Measurements from ENCODE around the gene ALDH1A3.

The ALDH1A3 gene

DNA sequence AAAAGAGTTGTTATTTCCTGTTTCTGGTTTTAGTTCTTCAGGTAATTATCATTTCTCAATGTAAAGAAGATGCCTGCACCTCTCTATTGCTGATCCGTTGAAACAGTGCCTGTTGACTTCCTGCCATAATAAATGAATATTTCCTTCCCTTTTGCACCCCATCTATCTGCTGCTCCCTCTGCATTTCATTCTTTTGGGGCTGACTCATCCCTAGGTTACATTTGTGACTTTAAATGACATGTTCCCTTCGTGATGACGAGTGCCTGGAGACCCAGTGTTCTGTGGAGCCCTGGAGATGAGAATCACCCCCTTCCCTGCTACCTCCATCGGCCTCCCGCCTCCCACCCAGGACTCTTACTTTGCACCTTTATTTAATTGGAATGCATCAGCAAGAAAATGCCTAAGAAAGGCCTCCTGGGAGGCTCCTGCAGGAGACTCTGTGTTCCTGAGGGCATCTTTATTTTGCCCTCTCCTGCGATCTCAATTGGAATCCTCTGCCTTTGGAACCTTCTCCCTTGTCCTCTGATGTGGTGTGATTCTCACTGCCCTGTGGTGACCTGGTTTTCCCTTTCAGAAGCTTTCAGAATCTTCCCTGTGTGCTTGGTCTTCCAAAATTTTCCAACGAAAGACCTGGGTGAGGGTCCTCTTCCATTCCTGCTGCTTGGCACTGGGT is 53.2 kb downstream of the ALDH1A3 start:
- peaks cover 3 to 4% of the 10 kb centered on the region in 2 donors for H3K4me1 ChIP-seq (ENCODE audit: control insufficient read depth in 2 of 2, insufficient read depth in 2 of 2, low read length in 2 of 2)
- H3K36me3 ChIP-seq (ENCODE audit: control insufficient read depth in 2 of 2, insufficient read depth in 2 of 2, low read length in 2 of 2), result peaks cover 4 to 21% of the 10 kb centered on the region in 2 donors
- no peaks in the 10 kb centered on the region for H3K27me3 ChIP-seq (ENCODE audit: control insufficient read depth in 2 of 2, insufficient read depth in 2 of 2, low read length in 2 of 2)
- H3K9me3 ChIP-seq (ENCODE audit: control insufficient read depth in 2 of 2, low read length in 2 of 2), result no peaks in the 10 kb centered on the region
- H3K4me3 ChIP-seq (ENCODE audit: low read length in 2 of 2), result no peak overlapping the region
- no peak overlapping the region for H3K27ac ChIP-seq (ENCODE audit: low read depth in 2 of 2, low read length in 2 of 2)
- H3K9ac ChIP-seq (ENCODE audit: low read depth in 1 of 2, low read length in 2 of 2), result no peak overlapping the region

DNA sequence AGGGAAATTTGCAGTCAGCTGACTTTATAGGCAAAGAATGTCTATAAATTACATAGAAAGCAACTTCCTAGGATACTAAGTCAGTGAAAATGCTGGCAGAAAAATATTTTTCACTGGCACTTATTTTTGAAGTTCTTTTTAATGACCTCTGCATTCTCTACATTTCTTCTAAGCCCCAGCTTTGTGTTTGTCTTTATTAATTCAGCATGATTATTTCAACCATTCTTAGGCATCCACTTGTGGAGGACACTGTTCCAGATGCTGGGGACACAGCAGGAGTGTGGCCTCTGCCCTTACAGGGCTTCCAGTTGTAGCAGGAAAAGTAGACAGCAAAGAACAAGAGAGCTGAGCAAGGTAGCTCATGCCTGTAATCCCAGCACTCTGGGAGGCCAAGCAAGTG is 54.5 kb downstream of the ALDH1A3 start:
- no peak overlapping the region for H3K4me3 ChIP-seq (ENCODE audit: low read length in 2 of 2)

DNA sequence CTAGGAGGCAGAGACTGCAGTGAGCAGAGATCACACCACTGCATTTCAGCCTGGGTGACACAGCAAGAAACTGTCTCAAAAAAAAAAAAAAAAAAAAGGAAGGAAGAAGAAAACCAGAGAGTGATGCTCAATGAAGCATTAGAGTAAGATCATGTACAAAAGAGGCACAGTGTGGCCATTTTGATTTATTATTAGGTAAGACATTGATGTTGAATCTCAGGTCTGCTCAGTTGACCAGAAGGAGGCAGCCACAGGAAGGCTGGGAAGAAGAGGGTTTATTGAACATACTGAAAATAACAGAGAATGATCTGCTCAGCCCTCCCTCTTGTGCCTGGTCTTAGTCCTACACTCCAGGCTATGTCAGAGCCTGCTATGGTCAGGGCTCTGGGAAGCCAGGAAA is 55.1 kb downstream of the ALDH1A3 start:
- H3K9ac ChIP-seq (ENCODE audit: low read depth in 1 of 2, low read length in 2 of 2), result no peak overlapping the region
- no peaks in the 10 kb centered on the region for H3K9me3 ChIP-seq (ENCODE audit: control insufficient read depth in 2 of 2, low read length in 2 of 2)
- H3K4me1 ChIP-seq (ENCODE audit: control insufficient read depth in 2 of 2, insufficient read depth in 2 of 2, low read length in 2 of 2), result peaks cover 0 to 2% of the 10 kb centered on the region in 2 donors
- H3K27me3 ChIP-seq (ENCODE audit: control insufficient read depth in 2 of 2, insufficient read depth in 2 of 2, low read length in 2 of 2), result no peaks in the 10 kb centered on the region
- H3K36me3 ChIP-seq (ENCODE audit: control insufficient read depth in 2 of 2, insufficient read depth in 2 of 2, low read length in 2 of 2), result peaks cover 4 to 13% of the 10 kb centered on the region in 2 donors
- H3K27ac ChIP-seq (ENCODE audit: low read depth in 2 of 2, low read length in 2 of 2), result no peak overlapping the region
- H3K4me3 ChIP-seq (ENCODE audit: low read length in 2 of 2), result no peak overlapping the region

More for the DNA sequence above, 54.5 kb downstream of the ALDH1A3 start:
- Histone ChIP-seq H3K4me1 (ENCODE audit: control insufficient read depth in 2 of 2, insufficient read depth in 2 of 2, low read length in 2 of 2) (peaks cover 0 to 3% of the 10 kb centered on the region in 2 donors), H3K27ac (ENCODE audit: low read depth in 2 of 2, low read length in 2 of 2) (no peak overlapping the region), H3K9me3 (ENCODE audit: control insufficient read depth in 2 of 2, low read length in 2 of 2) (no peaks in the 10 kb centered on the region), H3K36me3 (ENCODE audit: control insufficient read depth in 2 of 2, insufficient read depth in 2 of 2, low read length in 2 of 2) (peaks cover 4 to 15% of the 10 kb centered on the region in 2 donors), H3K9ac (ENCODE audit: low read depth in 1 of 2, low read length in 2 of 2) (no peak overlapping the region), H3K27me3 (ENCODE audit: control insufficient read depth in 2 of 2, insufficient read depth in 2 of 2, low read length in 2 of 2) (no peaks in the 10 kb centered on the region)

DNA sequence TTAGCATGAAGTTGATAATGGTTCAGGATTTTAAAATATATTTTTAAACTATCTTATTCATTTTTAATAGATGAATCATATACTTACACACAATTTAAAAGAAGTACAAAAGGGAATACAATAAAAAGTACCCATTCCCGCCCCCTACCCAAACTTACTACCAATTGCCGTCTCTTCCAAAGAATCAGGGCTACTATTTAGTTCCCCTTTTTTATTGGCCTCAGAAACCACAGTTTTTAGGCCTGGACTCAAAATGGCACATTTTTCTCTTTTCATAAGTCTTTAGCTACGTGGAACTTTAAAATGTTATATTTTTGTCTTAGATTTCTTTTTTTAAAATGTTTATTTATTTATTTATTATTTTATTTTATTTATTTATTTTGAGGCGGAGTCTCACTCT is 57.5 kb downstream of the ALDH1A3 start:
- no peak overlapping the region for H3K27ac ChIP-seq (ENCODE audit: low read depth in 2 of 2, low read length in 2 of 2)

DNA sequence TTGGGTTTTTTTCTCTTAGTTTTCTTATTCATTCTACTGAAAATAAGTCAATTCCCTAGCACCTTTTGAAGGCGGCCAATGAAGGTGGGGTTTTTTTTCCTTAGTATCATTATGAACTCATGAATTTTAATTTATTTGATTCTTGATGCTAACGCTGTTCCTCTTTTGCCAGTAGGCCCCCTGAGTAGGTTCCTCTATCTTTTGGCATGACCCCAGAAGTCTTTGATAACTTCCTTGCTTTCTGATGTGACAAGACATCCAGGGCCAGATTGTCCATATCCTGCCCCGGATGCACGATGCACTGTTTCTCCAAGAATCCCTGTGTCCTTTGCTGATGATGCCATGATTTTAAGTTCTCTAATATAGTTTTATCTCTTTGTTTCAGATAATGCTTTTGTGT is 60.2 kb downstream of the ALDH1A3 start:
- H3K36me3 ChIP-seq (ENCODE audit: control insufficient read depth in 2 of 2, insufficient read depth in 2 of 2, low read length in 2 of 2), result peaks cover 0 to 12% of the 10 kb centered on the region in 2 donors
- H3K27me3 ChIP-seq (ENCODE audit: control insufficient read depth in 2 of 2, insufficient read depth in 2 of 2, low read length in 2 of 2), result no peaks in the 10 kb centered on the region
- H3K9me3 ChIP-seq (ENCODE audit: control insufficient read depth in 2 of 2, low read length in 2 of 2), result no peaks in the 10 kb centered on the region
- H3K4me3 ChIP-seq (ENCODE audit: low read length in 2 of 2), result no peak overlapping the region
- H3K9ac ChIP-seq (ENCODE audit: low read depth in 1 of 2, low read length in 2 of 2), result no peak overlapping the region
- H3K4me1 ChIP-seq (ENCODE audit: control insufficient read depth in 2 of 2, insufficient read depth in 2 of 2, low read length in 2 of 2), result peaks cover 0 to 2% of the 10 kb centered on the region in 2 donors
- no peak overlapping the region for H3K27ac ChIP-seq (ENCODE audit: low read depth in 2 of 2, low read length in 2 of 2)

More for the DNA sequence above, 57.5 kb downstream of the ALDH1A3 start:
- peaks cover 4 to 12% of the 10 kb centered on the region in 2 donors for H3K36me3 ChIP-seq (ENCODE audit: control insufficient read depth in 2 of 2, insufficient read depth in 2 of 2, low read length in 2 of 2)
- H3K4me3 ChIP-seq (ENCODE audit: low read length in 2 of 2), result no peak overlapping the region
- no peak overlapping the region for H3K9ac ChIP-seq (ENCODE audit: low read depth in 1 of 2, low read length in 2 of 2)
- no peaks in the 10 kb centered on the region for H3K9me3 ChIP-seq (ENCODE audit: control insufficient read depth in 2 of 2, low read length in 2 of 2)
- no peaks in the 10 kb centered on the region for H3K27me3 ChIP-seq (ENCODE audit: control insufficient read depth in 2 of 2, insufficient read depth in 2 of 2, low read length in 2 of 2)
- no peaks in the 10 kb centered on the region for H3K4me1 ChIP-seq (ENCODE audit: control insufficient read depth in 2 of 2, insufficient read depth in 2 of 2, low read length in 2 of 2)

DNA sequence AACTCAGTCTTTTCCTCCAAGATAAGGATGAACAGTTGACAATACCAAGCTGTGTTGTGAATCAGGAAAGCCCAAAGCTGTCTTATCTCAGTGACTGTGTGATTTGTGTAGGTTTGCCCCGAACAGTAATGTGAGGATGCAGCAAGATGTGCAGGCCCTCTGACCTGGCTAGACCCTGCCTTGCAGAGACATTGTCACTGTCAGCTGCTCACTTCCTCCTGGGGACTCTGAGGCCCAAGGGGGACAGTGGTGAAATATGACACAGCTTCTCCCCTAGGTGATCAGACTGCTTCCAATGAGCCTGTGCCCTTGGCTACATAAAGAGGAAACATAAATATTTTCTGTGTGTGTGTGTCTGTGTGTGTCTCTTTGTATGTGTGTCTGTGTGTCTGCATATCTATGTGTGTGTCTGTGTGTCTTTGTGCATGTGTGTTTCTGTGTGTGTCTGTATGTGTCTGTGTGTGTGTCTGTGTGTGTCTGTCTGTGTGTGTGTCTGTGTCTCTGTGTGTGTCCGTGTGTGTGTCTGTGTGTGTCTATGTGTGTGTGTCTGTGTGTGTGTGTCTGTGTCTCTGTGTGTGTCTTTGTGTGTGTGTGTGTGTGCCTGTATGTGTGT is 61.2 kb downstream of the ALDH1A3 start:
- Histone ChIP-seq H3K27me3 (ENCODE audit: control insufficient read depth in 2 of 2, insufficient read depth in 2 of 2, low read length in 2 of 2) (no peaks in the 10 kb centered on the region), H3K9ac (ENCODE audit: low read depth in 1 of 2, low read length in 2 of 2) (no peak overlapping the region), H3K4me1 (ENCODE audit: control insufficient read depth in 2 of 2, insufficient read depth in 2 of 2, low read length in 2 of 2) (peaks cover 0 to 2% of the 10 kb centered on the region in 2 donors), H3K4me3 (ENCODE audit: low read length in 2 of 2) (no peak overlapping the region), H3K36me3 (ENCODE audit: control insufficient read depth in 2 of 2, insufficient read depth in 2 of 2, low read length in 2 of 2) (peaks cover 0 to 10% of the 10 kb centered on the region in 2 donors), H3K9me3 (ENCODE audit: control insufficient read depth in 2 of 2, low read length in 2 of 2) (no peaks in the 10 kb centered on the region), H3K27ac (ENCODE audit: low read depth in 2 of 2, low read length in 2 of 2) (peak overlapping the region in 1 of 2 donors; percentile 38)

DNA sequence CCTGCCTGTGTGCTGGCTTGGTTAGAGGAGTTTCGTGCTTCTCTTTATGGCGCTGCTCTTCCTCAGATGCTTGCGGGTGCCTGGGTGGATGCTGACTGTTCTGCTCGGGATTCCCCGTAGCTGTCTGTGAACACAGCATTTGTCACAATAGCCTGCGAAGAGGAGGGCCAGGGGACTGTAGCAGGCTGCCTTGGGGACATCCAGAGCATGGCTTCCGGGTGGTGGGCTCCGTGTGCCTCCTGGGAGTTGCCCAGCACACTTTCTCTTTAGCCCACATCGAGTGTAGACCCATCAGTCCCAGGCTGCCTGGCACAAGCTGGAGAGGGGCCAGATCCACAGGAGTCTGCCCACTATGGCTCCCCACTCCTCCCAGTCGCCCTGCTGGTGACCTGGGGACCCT is 61.9 kb downstream of the ALDH1A3 start:
- Histone ChIP-seq H3K27me3 (ENCODE audit: control insufficient read depth in 2 of 2, insufficient read depth in 2 of 2, low read length in 2 of 2) (no peaks in the 10 kb centered on the region), H3K36me3 (ENCODE audit: control insufficient read depth in 2 of 2, insufficient read depth in 2 of 2, low read length in 2 of 2) (peaks cover 0 to 9% of the 10 kb centered on the region in 2 donors), H3K4me1 (ENCODE audit: control insufficient read depth in 2 of 2, insufficient read depth in 2 of 2, low read length in 2 of 2) (peaks cover 0 to 2% of the 10 kb centered on the region in 2 donors), H3K27ac (ENCODE audit: low read depth in 2 of 2, low read length in 2 of 2) (no peak overlapping the region), H3K9me3 (ENCODE audit: control insufficient read depth in 2 of 2, low read length in 2 of 2) (no peaks in the 10 kb centered on the region), H3K9ac (ENCODE audit: low read depth in 1 of 2, low read length in 2 of 2) (no peak overlapping the region), H3K4me3 (ENCODE audit: low read length in 2 of 2) (no peak overlapping the region)

DNA sequence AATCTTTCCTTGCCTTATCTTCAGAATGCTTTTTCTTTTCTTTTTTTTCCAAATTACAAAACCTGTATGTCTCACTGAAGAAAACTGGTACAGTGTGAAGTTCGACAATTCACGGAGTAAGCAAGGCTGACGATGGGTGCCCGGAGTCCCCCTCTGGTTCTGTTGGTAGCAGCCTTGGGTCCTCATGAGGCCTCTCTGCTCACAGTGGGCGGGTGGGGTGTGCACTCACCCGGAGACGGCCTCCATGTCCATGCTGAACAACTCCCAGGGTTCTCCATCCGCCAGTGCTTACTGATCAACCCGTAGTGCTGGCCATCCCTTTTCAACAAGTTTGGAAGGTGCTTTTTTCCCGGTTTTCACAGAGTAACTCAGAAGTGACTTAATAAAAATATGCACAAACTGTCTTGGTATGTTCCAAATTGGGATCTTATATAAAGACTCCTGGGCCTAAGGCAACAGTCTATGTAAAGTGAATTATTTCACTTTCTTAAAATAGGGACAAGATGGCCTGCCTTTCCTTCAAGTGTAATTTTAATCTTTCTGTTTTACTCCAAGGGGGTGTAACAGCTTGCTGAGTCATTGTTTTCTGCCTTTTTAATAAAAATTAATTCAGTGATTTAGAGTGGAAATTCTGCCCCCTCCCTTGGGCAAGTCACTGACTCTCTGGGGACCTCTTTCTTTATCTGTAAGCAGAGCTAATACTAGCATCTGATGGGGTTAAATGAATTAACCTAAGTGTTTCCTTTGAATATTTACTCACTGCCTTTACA is 63.2 kb downstream of the ALDH1A3 start:
- Histone ChIP-seq H3K4me1 (ENCODE audit: control insufficient read depth in 2 of 2, insufficient read depth in 2 of 2, low read length in 2 of 2) (peaks cover 0 to 2% of the 10 kb centered on the region in 2 donors), H3K36me3 (ENCODE audit: control insufficient read depth in 2 of 2, insufficient read depth in 2 of 2, low read length in 2 of 2) (peaks cover 0 to 10% of the 10 kb centered on the region in 2 donors), H3K27me3 (ENCODE audit: control insufficient read depth in 2 of 2, insufficient read depth in 2 of 2, low read length in 2 of 2) (no peaks in the 10 kb centered on the region), H3K27ac (ENCODE audit: low read depth in 2 of 2, low read length in 2 of 2) (no peak overlapping the region), H3K4me3 (ENCODE audit: low read length in 2 of 2) (no peak overlapping the region), H3K9ac (ENCODE audit: low read depth in 1 of 2, low read length in 2 of 2) (no peak overlapping the region), H3K9me3 (ENCODE audit: control insufficient read depth in 2 of 2, low read length in 2 of 2) (no peaks in the 10 kb centered on the region)

DNA sequence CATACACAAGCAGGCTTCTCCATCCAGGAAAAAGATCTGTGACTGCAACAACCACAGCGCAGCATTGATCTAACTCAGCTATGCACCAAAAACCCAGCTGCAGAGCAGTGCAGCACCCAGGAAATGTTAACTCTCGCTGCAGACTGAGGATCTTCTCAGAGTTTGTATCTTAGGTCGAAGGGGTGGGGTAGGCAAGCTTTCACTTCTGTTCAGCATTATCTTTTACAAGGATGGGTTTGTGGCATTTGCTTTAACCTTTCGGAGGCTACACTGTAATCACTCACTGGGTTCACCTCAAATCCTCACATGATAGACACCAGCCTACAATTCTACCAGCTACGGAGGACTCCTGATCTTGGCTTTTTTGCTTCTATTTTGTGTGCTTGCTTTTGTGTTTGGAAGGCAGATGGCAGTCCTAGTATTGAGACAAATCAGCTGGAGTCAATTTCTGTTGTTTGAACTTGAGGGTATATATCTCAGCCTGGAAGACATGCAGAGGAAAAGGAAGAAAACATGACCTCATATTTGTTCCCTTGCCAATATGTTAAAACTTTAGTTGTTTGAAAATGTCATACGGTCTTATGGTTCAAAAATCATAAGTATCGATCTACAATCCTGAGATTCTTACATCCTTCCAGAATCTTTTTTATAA is 64.7 kb downstream of the ALDH1A3 start:
- Histone ChIP-seq H3K4me1 (ENCODE audit: control insufficient read depth in 2 of 2, insufficient read depth in 2 of 2, low read length in 2 of 2) (peaks cover 2 to 5% of the 10 kb centered on the region in 2 donors), H3K27ac (ENCODE audit: low read depth in 2 of 2, low read length in 2 of 2) (peak overlapping the region in 1 of 2 donors; percentile 10), H3K9ac (ENCODE audit: low read depth in 1 of 2, low read length in 2 of 2) (no peak overlapping the region), H3K36me3 (ENCODE audit: control insufficient read depth in 2 of 2, insufficient read depth in 2 of 2, low read length in 2 of 2) (peaks cover 0 to 7% of the 10 kb centered on the region in 2 donors), H3K27me3 (ENCODE audit: control insufficient read depth in 2 of 2, insufficient read depth in 2 of 2, low read length in 2 of 2) (no peaks in the 10 kb centered on the region), H3K4me3 (ENCODE audit: low read length in 2 of 2) (no peak overlapping the region), H3K9me3 (ENCODE audit: control insufficient read depth in 2 of 2, low read length in 2 of 2) (no peaks in the 10 kb centered on the region)

All from mucosa of rectum (tissue), 2 donors.